NCI-H69 (cell line): ENCODE data around the gene COL4A1.

Experiments used
- DNase-seq: peaks from one replicate; lab custom pipeline; 2025; lab: John Stamatoyannopoulos, UW

COL4A1 gene

DNA sequence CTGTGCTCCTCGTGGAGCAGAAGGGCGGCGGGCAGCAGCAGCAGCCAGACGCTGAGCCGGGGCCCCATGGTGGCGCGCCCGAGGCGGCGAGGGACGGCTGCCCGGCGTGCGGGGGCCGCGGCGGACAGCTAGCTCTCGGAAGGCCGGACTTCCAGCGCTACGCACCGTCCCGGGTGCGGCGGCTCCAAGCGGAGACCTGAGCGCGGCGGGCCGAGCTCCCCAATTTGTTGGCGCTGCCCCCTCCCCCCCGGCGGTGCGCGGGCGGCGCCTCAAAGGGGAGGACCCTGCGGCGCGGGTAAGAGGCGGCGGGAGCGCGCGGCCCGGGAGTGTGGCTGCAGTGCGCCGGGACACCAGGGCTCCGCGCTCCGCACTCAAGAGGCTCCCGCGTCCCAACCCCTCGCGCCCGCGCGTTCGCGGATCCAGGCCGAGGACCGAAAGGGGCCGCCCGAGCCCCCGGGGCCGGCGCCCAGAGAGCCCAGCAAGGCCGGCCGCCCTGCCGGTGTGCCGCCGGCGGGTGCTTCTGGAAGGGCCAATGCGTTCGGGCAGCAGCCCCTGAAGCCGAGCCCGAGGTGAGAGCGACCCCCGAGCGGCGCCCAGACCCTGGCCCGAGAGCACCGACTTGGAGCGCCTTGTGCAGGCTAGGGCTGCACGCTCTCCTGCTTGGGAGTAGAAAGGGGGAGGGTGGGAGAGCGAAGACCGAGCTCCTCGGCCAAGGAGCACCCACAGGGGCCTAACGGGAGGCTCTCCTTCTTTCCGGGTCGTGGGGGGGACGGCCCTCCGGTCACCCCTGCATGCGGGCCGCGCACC, at the start of gene COL4A1, which contains the start of gene COL4A2:
TSS of gene COL4A1 (minus strand) at position 198 of the 807 bp plus-strand sequence. CDS start at position 68, 130 bp downstream.
TSS of gene COL4A2 (plus strand) at position 325 of the 807 bp plus-strand sequence. CDS start 620 bp downstream, outside the sequence.
- no peak for DNase-seq

DNA sequence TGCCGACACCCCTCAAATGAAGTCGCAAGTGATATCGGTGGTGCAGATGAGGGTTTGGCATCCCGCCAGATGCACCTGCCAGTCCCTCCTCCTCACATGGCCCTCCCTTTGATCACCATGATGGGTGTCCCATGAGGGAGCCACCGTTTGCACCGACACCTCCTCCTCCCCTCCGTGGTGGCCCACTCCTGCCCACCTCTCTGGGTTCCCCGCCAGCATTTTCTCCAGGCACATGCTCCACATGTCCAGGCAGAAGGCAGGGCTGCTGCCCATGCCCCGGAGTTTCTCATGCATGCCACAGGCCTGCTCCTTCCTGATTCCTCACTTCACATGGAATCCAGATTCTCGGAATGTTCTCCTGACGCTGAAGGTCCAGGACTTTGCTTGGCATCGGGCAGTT, 49.4 kb upstream of the COL4A1 start:
- DNase-seq = peak; percentile 11

GRCh38 chr13:110354715-110355473, 47.9 kb upstream of the COL4A1 start:
- DNase-seq = no peak

DNA sequence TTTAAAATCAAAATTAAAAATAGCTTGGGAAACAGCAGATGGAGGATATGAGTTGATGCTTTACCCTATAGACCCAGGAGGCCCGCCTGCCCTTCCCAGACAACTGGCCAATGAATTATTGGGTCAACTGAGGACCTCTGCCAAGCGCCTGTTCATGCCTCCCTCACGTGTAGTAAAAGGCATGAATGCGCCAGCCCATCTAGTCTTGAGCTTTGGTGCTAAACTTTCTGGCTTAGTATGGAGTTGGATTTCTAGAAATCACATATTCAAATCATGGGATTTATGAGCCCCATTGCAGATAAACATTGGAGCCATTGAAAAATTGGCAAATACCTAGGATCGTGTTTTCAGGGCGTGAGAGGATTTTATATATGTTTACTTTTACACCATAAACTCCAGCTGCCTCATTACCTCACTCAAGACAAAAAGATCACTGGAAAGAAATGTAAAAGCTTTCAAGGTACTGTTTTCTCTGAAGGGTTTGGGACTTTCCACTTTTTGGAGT, 47.2 kb upstream of the COL4A1 start:
- DNase-seq = no peak

- no peak for DNase-seq
Observed at GRCh38 chr13:110353339-110353977, 46.5 kb upstream of the COL4A1 start.

DNA sequence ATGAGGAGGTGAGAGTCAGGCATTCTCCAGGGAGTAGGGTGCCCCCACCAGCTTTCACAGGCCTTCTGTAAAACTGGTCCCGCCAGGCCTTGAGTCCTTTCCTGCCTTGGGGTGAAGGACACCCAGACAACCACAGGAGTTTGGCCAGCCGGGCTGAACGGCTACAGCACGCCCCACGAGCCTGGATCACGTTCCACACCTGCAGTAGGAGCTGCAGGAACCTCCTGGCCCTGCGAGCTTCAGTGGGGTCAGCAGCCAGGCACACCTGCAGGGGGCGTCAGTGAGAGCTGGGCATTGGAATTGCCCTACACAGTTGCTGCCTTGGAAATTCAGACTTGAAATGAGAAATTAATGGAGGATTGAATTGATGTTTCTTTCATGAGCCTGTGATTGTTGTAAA, 45.8 kb upstream of the COL4A1 start:
- DNase-seq = no peak

DNA sequence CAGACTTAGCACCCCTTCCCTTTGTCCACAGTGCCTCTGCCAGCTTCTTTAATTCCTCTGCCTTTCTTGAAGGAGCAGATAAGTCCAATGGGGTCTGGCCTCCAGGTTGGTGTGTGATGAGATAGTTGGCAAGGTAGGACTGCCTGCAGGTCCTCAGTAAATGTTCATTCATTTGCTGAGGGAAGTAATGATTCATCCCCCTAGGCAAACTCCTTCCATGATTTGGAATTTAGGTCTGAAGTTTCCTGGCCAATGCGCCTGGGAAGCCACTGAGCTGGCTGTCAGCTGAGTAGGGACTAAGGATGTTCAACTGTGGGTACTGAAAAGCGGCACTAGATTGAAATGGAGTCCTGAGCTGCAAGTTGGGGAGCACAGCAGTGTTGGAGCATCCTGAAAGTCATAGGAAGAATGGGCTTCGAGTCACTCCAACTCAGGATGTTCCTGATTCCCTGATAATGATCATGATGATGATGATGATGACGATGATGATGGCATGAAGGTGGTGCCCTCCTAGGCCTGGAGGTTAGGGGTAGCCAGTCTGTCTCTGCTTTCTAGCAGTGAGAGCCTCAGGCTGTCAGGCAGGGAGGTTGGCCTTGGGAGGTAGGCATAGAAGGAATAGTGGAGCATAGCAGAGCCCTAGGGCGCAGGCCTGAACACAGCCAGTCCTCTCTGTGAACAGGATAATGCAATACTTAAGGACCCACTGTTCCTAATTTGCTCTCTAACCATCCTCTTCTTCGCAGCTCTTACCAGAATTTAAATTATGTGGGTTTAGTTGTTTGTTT, 44.9 kb upstream of the COL4A1 start:
- no peak for DNase-seq

DNA sequence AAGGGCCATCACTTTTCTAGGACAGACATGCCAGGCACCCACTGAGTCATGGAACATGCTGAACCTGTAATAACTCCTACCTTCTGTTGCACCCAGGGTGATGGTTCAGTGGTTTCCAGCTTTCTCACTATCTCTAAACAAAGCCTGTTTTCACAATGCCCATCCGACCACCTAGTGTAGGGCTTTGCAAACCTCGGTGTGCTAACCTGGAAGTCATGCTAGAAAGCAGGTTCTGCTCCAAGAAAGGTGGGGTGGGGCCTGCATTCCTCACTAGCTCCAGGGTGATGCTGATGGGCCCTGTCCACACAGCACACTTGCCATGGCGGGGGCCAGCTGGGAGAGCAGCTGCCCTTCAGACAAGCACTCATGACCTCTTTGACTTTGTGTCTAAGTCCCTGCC, 43.6 kb upstream of the COL4A1 start:
- no peak for DNase-seq

GRCh38 chr13:110350049-110350448, 43.1 kb upstream of the COL4A1 start:
- DNase-seq = no peak

GRCh38 chr13:110349239-110349638, 42.3 kb upstream of the COL4A1 start:
- DNase-seq = no peak

GRCh38 chr13:110348309-110349105, 41.5 kb upstream of the COL4A1 start:
- DNase-seq = no peak

- DNase-seq = no peak
Observed at GRCh38 chr13:110347535-110348308, 40.8 kb upstream of the COL4A1 start.

DNA sequence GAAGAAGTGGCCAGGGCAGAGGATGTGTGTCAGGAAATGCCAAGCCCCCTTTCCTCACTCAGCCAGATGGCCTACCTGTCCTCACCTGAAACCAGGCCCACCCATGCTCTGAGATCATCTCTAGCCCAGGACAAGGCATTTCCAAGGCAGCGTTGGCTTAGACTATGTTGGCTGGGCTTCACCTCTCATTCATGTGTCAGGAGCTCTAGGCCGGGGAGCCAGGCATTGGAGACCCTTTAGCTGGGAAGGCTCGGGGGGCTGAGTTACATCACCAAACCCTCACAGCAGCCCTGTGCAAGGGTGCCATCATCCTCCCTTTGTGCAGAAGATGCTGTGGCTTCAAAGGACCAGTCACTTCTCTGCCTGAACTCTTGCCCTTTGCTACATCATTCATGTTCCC, 40.1 kb upstream of the COL4A1 start:
- no peak for DNase-seq

- peak; percentile 41 for DNase-seq
Observed at GRCh38 chr13:110346661-110347067, 39.7 kb upstream of the COL4A1 start.

- DNase-seq = no peak
Observed at GRCh38 chr13:110345701-110346100, 38.7 kb upstream of the COL4A1 start.

DNA sequence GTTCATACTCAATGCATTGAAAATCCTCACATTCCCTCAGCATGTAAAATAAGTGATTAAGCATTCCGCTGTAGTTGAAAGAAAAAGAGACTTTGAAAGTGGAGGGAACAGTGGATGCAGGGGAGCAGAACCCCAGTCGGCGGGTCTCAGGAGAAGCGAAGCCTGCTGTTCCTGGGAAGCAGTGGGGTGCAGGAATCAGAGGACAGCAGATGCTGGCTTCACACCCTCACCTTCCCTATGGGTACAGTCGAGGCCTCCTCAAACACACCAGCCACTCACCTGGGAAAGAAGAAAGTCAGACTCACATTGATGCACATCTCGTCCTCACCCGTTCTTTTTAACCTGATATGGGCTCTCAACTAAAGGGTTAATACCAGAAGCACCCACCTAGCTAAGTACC, 38.3 kb upstream of the COL4A1 start:
- no peak for DNase-seq

DNA sequence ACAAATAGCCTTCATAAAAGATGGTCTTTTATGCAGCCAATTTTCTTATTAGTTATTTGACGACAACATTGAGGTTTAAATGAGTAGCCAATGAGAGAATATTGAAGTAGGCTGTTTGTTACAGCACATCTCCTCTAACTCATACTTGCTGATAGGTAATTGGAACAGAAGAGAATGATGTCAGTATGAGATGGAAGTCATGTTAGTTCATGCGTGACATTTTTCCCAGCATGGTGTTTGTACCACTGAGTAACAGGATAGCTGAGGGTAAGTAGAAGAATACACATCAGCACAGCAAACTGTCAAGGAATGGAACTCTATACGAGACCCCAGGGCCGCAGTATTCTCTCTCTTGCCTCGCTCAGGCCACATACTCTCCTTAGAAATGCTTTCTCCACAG, 37.4 kb upstream of the COL4A1 start:
- DNase-seq = no peak

GRCh38 chr13:110343241-110343865, 36.4 kb upstream of the COL4A1 start:
- no peak for DNase-seq

- no peak for DNase-seq
Observed at GRCh38 chr13:110342474-110342873, 35.5 kb upstream of the COL4A1 start.
